GM21529 (cell line): ENCODE data around the gene MYO7A.
"Not testable (repeated sequence)": the region's sequence is repeated elsewhere in the genome, so short reads cannot be mapped to it uniquely, and the experiment has no call there.

Source experiments
- ATAC-seq: cut with Tn5 transposase; IDR thresholded peaks from one replicate; pipeline ENCODE4 v1.9.1; 2021; ENCODE audit not compliant: unreplicated experiment

Gene MYO7A

DNA sequence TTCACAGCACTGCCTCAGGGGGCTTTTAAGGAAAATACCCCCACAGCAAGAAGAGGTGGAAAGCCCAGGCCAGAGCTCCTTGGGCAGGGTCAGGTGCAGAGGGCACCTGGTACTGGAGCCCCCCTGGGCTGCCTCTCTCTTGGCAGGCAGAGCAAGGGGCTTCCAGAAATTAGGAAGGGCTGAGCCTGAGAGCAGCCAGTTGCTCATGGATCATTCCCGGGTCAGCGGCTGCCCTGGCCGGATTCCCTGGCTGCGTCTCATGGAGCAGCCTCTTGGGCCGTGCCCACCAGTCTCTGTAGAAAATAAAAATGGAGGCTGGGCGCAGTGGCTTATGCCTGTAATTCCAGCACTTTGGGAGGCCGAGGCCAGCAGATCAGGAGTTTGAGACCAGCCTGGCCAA lies 35.7 kb upstream of the MYO7A start:
- ATAC-seq, result no peak

DNA sequence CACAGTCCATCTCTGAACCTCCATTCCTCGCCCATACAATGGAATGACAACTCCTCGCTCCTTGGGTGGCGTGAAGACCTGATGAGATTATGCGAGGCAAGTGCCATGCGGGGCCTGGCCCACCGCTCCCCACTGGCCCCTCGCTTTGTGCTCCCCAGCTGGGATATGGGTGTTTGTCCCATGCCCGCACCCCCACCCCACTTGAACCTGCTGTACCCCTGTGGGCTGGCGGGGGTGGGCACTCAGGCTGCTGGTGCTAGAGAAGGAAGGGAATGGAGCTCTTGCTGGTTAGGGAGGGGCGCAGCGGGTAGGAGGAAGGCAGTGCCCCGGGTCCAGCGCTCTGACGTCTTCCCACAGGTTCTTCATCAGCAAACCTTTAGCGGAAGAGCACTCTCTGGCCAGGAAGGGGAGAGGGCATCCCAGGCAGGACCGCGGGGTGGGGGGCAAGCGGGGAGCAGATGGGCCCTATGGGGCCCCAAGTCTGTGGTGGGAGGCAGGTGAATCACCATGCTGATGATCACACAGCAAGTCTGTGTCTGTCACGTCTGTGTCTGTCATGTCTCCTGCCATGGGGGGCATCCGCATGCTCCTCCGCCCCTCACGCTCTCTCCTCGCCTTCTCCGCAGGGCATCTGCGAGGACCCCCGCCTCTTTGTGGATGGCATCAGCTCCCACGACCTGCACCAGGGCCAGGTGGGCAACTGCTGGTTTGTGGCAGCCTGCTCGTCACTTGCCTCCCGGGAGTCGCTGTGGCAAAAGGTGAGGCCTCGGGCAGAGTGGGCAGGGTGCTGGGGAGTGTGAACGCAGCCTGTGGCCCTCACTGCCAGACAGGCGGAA lies 34.8 kb upstream of the MYO7A start:
- ATAC-seq, result no peak

DNA sequence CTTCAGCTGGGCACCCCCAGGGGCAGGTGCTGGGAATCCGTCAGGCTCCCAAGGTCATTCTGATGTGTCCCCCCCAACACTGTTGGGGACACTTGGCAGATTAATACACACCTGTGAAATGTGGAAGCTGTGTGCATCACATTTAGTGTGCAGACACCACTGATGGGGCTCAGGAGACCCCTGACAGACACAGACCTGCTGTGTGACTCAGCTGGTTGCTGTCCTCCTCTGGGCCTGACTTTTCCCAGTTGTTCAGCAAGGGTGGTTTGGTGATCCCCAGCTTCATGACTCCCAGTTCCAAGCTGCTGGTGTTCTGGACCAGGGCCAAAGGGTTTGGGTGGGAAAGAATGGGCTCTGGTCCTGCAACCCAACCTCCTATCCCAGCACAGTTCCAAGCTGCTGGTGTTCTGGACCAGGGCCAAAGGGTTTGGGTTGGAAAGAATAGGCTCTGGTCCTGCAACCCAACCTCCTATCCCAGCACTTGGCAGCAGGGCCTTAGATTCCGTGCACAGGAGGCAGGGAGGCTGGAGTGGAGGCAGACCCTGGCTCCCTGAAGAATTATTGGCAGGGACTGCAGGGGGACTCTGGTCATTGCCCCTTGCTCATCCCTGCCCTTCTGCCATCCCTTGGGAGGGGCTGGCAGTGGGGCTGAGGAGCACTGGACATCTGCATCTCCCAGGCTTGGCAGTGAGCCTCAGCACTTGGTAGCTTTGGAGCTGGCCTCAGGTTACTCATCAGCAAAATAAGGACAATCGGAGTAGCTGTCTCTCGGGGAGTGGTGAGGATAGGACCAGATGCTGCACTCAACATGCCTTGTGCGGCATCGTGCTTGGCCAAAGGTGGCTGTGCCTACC lies 33.8 kb upstream of the MYO7A start:
- no peak for ATAC-seq

DNA sequence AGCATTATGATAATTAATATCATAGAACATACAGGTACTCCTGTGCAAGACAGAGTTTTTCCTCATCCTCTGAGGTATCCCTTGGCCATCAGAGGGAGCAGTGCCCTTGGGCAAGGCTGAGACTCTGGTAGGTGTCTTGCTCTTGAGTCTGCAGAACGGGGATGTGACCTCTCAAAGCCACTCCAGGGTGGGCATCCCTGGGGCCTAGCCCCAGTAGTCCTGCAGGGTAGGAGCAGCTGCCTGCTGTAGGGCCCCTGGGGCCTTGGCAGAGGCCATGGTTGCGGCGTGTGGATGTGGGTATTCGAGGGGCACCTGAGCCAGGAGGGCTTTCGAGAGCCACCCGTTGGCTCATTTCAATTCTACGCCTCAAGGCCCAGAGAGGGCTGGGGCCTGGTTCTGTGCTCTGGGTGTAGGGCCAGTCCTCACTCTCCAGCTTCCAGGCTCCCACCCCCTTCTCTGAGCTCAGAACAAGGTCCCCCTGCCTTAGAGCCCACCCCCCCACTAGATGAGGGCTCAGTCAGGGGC lies 33.1 kb upstream of the MYO7A start:
- no peak for ATAC-seq

DNA sequence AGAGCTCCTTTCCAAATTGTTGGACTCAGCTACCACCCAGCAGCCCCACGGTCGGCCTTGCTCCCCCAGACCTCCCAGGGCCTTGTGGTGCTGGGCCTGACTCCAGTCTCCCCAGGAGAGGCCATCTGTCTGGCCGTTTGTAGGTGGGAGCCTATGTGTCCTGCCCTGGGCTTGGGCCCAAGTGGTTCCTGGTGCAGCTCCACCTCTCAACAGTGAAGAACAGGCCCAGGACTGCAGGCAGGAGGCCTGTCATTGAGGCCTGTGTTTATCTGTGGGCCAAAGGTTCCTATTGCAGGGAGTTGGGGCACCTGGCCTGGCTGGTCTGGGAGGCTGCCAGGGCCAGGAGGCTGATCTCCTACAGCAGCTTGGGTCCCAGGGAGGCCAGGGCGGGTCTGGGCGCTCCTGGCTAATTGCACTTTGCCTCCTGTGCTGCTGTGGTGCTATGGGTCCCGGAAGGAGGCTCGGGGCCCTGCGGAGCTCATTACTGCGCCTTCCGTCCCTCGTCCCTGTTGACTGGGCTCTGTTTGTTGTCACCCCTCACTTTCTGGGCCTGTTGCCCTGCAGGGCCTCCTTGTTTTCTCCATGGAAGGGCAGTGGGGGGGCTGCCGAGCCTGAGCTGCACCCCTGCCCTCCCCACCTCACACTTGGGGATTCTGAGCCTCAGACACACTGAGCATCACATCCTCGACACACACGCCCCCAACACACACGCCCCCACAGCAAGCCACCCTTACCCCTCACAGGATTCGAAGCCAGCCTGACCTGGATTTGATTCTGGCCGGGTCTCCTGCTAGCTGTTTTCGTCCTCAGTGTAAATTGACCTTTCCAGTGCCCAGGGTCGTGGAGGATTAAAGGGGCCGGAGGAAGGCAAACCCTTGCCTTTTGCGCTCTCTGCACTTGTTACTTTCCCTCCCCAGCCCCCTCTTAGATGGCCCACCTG lies 32.2 kb upstream of the MYO7A start:
- no peak for ATAC-seq

DNA sequence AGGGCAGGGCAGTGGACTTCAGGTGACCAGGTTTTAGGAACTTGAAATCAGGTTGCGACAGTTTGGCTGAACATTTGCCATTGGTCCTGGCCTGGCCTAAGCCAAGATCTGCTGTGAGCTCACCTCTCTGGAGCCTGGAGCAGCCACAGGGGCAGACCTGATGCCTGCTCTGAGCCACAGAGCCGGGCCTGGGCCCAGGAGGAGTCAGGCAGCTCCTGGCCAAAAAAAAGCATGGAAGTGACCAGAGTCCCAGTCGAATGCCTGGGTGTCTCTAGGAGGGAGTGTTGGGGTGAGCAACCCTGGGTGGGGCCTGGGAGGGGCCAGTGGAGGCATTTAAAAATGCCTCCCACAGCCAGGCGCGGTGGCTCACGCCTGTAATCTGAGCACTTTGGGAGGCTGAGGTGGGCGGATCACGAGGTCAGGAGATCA lies 31.4 kb upstream of the MYO7A start:
- ATAC-seq, result no peak

DNA sequence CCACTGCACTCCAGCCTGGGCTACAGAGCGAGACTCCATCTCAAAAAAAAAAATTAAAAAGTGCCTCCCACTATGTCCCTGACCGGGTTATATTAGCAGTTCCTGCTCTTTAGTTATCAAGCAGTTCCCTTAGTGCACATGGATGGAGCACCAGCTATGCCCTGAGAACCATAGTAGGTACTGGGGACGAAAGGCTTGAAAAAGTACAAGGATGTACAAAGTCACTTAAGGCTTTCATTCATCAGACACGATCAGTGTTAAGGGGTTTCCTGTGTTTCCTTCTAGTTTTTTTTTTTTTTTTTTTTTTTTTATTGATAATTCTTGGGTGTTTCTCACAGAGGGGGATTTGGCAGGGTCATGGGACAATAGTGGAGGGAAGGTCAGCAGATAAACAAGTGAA lies 30.9 kb upstream of the MYO7A start:
- ATAC-seq, result not testable (repeated sequence)

DNA sequence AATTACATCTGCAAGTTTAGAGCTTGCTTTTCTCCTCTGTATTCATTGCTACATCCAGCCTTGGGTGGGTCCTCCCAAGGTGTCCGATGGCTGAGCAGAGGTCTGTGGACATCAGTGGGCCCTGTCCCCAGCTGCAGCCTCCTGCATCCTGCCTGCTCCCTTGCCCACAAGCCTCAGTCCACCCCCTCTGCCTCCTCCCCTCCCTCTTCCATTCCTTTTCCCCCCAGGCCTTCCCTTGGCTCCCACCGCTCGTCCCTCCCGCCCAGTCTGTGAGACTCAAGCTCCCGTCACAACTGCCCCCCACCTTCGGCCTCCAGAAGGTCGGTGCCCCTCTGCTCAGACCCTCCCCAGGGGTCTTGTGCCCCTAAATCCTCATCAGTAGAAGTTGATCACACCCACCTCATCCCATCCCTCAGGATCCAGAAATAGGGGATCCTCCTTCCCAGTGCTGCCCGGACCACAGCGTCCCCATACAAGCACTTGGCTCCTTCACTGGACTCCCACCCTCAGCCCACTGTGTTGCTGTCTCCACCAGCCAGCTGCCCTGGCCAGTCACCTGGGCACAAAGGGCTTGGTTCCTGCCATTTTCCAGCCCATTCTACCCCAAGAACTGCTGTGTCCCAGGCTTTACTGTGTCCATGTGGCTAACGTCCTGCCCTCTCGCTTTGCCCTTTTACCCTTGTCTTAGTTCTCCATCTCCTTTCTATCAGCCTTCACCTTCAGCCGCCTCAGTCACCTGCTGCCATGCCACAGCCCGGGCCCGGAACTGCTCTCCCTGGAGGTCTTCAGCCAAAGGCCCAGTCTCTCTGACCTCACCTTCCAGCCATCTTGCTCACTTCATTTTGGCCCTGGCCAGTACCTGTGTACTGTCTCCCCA lies 27.6 kb upstream of the MYO7A start:
- no peak for ATAC-seq

DNA sequence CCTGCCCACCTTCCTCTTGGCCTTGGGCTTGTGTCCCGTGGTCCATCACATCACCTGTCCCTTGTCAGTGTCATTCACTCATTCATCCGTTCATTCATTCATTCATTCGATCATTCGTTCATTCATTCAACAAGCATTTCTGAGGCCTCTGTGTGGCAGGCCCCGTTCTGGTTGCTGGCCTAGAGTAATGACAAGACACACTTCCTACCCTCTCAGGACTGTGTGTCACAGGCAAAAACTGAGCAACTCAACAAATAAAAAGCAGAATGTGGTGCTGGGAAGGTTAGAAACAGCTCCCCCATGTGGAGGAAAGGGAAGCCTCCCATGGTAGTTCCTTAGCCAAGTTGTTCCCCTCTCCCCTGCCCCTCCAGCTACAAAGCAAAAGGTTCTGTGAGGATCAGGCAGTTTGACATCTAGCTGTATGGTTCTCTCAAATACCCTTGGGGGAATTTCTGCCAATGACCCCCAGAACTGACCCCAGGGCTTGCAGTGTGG lies 27.0 kb upstream of the MYO7A start:
- ATAC-seq, result no peak

DNA sequence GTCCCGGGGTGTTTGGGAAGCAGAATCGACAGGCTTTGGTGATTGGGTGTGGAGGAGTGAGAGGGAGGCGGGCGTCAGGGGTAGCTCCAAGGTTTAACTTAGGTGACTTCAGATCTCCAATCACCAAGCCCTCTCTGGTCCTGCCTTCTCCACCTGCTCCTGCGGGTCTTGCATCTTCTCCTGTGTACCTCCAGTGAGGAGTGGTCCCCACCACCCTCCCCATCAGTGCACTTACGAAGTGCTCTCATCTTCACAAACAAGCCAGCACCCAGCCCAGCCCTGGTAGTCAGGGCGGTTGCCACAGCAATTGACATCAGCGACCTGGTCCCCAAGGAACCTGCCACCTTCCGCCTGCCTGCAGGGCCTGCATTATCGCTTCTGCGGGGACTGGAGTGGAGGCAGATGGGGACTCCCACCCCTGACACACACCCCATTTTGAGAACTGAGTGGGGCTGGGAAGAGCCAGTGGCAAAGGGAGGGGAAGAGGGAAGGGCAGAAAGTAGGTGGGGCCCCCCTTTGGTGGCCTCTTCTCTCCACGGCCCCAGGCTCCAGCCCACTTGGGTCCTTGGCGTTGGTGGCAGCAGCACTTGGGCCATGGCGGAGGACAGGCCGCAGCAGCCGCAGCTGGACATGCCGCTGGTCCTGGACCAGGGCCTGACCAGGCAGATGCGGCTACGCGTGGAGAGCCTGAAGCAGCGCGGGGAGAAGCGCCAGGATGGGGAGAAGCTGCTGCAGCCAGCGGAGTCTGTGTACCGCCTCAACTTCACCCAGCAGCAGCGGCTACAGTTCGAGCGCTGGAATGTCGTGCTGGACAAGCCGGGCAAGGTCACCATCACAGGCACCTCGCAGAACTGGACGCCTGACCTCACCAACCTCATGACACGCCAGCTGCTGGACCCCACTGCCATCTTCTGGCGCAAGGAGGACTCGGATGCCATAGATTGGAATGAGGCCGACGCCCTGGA lies 25.5 kb upstream of the MYO7A start, which contains the start of gene OMP:
OMP (plus strand) TSS at position 595 of the 965 bp plus-strand sequence; CDS start at position 595, 0 bp downstream.
- ATAC-seq, result no peak

DNA sequence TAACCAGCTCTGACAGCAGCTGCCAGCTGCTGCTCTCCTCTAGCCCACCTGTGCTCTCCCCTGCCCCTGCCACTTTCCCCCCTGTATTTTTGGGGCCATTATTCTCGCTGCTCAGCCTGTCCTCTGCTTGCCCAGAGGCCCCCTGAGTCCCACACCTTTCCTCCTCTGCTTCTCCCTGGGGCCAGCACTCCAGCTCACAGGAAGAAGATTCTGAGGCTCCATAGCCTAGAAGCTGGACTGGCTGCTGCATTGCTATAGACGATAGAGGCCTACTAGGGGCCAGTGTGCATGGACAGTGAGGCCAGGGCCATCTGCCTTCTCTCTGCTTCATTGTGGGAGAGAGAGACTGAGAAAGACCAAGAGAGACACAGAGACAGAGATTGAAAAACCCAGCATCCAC lies 24.7 kb upstream of the MYO7A start:
- ATAC-seq, result no peak

DNA sequence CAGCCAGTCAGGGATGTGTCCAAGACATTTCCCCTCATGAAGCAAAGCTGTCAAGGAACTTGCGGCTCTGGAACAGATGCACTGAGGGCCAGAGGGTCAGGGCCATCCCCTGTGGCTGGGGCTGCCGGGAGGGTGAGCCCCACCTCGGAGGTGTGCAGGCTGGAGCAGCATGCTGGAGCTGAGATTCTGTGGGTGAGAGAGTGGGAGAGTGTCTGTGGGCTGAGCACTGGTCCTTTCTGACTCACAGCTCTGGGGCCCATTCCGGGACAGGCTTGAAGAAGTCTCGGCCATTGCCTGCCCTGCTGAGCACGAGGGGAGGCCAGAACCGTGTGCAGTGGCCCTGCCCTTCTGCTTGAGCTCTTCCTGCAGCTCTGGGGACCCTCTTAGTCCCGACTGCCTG lies 23.3 kb upstream of the MYO7A start:
- no peak for ATAC-seq

DNA sequence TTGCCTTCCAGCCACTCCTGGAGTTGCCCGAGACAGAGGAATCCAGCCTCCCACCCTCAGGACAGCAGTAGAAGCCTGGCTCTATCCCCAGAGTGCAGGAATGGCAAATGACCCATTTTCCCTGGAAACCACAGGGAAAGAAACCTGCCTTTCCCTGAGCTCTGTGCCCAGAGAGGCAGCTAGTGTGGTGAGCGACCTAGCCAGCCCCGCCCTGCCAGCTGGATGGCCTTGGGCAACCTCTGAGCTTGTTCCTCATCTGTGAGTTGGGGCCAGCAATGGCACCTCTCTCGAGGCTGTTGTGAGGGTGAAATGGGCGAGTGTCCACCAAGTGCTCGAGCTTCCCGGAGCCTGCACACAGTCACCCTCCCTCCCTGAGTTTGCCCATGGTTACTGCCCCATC lies 21.7 kb upstream of the MYO7A start:
- ATAC-seq, result no peak

DNA sequence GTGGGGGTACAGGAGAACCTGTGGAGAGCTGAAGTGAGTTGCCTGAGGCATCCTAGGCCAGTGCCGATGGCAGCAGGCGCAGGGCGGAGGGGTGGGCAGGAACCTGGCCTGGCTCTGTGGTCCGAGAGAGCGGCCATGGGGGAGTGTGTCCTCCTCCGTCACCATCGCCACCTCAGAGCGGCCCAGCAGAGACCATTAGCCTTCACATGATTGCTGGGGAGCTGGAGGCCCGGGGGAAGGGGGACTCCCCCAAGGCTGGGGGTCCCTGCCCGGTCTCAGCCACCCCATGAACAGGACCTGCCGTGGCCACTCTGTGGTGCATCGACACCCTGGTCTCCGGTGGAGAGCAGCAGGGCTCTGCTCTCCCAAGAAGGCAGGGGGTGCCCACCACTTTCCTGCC lies 21.3 kb upstream of the MYO7A start:
- no peak for ATAC-seq

DNA sequence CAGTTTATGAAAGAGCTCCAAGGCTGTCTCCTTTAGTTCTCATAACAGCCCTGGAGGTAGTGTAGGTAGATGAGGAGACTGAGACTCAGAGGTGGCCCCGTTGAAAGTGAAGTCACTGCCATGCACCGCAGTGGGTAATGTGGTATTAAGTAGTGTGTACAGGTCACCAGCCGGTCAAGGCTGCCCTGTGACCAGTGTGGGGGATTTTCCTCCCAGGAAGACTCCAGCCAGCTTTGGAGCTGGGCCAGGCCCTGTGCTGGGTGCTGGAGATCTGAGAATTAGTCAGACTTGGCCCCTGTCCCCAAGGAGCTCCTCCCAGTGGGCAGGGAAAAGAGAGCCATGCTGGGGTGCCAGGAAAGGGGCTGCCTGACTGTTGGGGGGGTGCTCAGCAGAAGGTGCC lies 20.1 kb upstream of the MYO7A start:
- ATAC-seq, result no peak

DNA sequence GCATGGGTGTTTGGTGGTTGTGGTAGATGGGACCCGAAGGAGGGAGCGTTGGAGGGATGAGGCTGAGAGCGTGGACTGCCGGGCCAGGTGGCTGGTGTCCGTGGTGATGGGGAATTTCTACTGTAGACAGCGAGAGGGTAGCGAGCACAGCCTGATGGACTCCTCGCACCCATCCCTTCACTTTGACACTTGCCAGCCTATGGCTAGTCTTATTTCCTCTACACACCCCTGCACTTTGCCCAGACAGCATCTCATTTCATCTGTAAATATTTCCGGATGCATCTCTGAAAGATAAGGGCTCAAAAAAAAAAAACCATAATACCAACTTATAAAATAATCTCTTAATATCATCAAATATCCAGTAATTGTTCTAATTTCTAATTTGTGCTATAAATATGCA lies 19.6 kb upstream of the MYO7A start:
- no peak for ATAC-seq

DNA sequence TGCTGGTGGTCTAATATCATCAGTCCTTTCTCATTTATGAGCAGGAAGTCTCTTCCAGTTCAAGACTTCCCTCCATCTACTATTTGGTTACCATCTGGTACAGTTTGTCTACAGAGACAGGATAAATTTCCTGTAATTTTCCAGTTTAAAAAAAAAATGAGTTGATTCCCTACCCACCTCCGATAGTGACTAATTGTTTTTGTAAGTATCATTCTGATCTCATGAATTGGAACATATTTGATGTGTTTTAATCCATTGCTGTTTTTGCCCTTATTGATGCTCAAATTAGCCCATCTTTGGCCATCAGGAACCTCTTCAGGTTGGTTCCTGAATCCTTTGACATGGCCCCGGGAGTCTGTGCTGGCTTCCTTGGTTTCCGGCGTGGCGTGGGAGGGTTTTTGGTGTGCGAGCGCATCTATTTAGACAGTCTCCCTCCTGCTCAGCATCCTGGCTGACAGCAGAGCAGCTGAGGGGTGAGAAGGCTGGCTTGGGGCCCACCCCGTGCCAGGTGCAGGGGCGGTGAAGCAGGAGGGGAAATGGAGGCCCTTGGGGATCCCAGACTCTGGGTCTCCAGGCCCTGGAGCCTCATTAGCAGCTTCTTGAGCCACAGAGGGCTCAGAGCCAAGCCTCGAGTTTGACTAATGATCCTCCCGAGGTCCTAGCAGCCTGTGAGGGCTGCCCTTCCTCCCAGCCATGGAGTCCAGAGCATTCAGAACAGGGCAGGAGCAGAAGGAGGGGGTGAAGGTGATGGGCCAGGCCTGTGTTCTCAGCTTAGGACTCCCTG lies 18.6 kb upstream of the MYO7A start:
- no peak for ATAC-seq

DNA sequence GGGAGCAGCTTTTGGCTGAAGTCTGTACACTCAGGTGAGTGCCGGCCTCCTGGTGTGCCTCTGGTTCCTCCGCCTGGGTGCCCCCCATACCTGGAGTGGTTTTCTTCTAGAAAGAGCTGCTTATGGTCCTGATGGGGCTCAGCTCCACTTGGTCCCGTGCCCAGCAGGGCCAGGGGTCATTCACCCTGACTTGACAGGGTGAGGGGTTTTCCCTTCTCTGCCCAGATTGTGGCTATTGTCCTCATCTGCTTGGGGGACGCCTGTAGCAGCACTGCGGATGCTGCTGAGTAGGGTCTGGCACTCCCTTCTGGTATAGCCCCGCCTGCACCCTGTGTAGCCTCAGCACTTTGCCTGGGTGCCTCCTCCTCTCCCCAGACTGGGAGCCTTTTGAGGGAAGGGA lies 17.2 kb upstream of the MYO7A start:
- ATAC-seq, result no peak
